Testis (tissue), 2 donors: Measurements from ENCODE around the gene PRG2.

ENCODE experiments used
- CTCF ChIP-seq, 3 experiments: fragments of 450-650 bp in 2 of 3; fragments of 200-600 bp in 1 of 3; sonication (generic) in 1 of 3; IDR thresholded peaks; one replicate each; pipeline ENCODE4 v1.5.1; 2016 to 2019; ENCODE audit warnings: antibody characterized with exemption in 3 of 3, mild to moderate bottlenecking in 2 of 3, moderate library complexity in 1 of 3
- POLR2A ChIP-seq: fragments of 450-650 bp; IDR thresholded peaks from one replicate; pipeline ENCODE4 v1.6.1; 2017; ENCODE audit warnings: antibody characterized with exemption, mild to moderate bottlenecking, moderate library complexity

- TF ChIP-seq CTCF (IDR thresholded peaks at IDR 0.05) (no peak), POLR2A (no peak)
Observed at GRCh38 chr11:57396744-57397143, 6.3 kb upstream of the PRG2 start.
